HL-60/S4 (cell line): ENCODE data around the gene ZDHHC3.

Experiments used
- in situ Hi-C: fragments of 300-500 bp; cut with MboI; formaldehyde crosslinking; loops from 2 replicates; pipeline ENCODE4 v1.14.3; 2022; ENCODE audit warnings: low sequenced_read_pairs

Gene ZDHHC3

GRCh38 chr3:44976002-44976815 is at the start of gene ZDHHC3, which contains the start of gene EXOSC7:
Gene ZDHHC3 (minus strand): TSS chr3:44976174. CDS start chr3:44959436, 16,738 bp downstream.
Gene EXOSC7 (plus strand): TSS chr3:44976244. CDS start chr3:44976278, 34 bp downstream.
- in situ Hi-C loops: no loop called here

- in situ Hi-C loops: loop anchor here (25.0 kb wide), 1 partner anchor 638 kb away; no protein-coding TSS in a partner anchor
Observed at GRCh38 chr3:45024542-45025255, 48.7 kb upstream of the ZDHHC3 start.

- in situ Hi-C loops: no loop called here
Observed at GRCh38 chr3:45023675-45024074, 47.7 kb upstream of the ZDHHC3 start.

- in situ Hi-C loops: no loop called here
Observed at GRCh38 chr3:45021524-45022297, 45.7 kb upstream of the ZDHHC3 start.

- in situ Hi-C loops: no loop called here
Observed at GRCh38 chr3:45020534-45020933, 44.6 kb upstream of the ZDHHC3 start.

- in situ Hi-C loops: no loop called here
Observed at GRCh38 chr3:45017821-45018220, 41.8 kb upstream of the ZDHHC3 start.

GRCh38 chr3:45016916-45017315 is 40.9 kb upstream of the ZDHHC3 start:
- in situ Hi-C loops: no loop called here

GRCh38 chr3:45012577-45012976 is 36.6 kb upstream of the ZDHHC3 start:
- in situ Hi-C loops: no loop called here

- in situ Hi-C loops: no loop called here
Observed at GRCh38 chr3:45011756-45012508, 36.0 kb upstream of the ZDHHC3 start.

GRCh38 chr3:45010811-45011333 is 34.9 kb upstream of the ZDHHC3 start:
- in situ Hi-C loops: no loop called here

GRCh38 chr3:45009868-45010267 is 33.9 kb upstream of the ZDHHC3 start:
- in situ Hi-C loops: no loop called here

- in situ Hi-C loops: no loop called here
Observed at GRCh38 chr3:45008117-45008516, 32.1 kb upstream of the ZDHHC3 start.

- in situ Hi-C loops: no loop called here
Observed at GRCh38 chr3:45007091-45007490, 31.1 kb upstream of the ZDHHC3 start.

- in situ Hi-C loops: no loop called here
Observed at GRCh38 chr3:45003859-45004258, 27.9 kb upstream of the ZDHHC3 start.

GRCh38 chr3:45003406-45003805 is 27.4 kb upstream of the ZDHHC3 start:
- in situ Hi-C loops: no loop called here

GRCh38 chr3:45002720-45003119 is 26.7 kb upstream of the ZDHHC3 start:
- in situ Hi-C loops: no loop called here

GRCh38 chr3:45002139-45002660 is 26.2 kb upstream of the ZDHHC3 start:
- in situ Hi-C loops: no loop called here

- in situ Hi-C loops: no loop called here
Observed at GRCh38 chr3:45001738-45002137, 25.8 kb upstream of the ZDHHC3 start.

GRCh38 chr3:45000823-45001222 is 24.8 kb upstream of the ZDHHC3 start:
- in situ Hi-C loops: no loop called here

- in situ Hi-C loops: no loop called here
Observed at GRCh38 chr3:44999782-45000181, 23.8 kb upstream of the ZDHHC3 start.
